ENCODE results near the gene POM121L12. TPM values are rescaled to one million over a fixed set of nuclear protein-coding genes. Genes with fewer than 3 reads are reported as not detected.

POM121L12 gene
- total RNA-seq, 1 experiment from 2014 or later = not detected

DNA sequence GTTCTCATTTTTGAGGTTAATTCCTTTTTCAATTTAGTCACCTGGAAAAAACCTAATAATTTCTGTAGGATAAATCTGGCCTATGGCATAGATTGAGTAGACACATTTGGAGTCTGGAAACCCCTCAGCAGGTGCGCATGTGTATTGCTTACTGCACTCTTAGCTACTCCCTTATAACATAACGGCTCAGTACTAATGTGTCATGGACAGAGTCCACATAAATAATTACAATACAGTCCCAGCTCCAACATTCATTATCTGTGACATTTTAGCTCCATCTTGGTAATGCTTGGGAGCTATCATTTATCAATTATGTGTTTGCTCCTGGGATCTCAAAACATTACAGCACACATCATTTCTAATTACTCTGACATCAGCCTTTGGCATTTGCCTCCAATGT, 33.2 kb downstream of the POM121L12 start:
- DNase-seq = no peak
- ChIA-PET POLR2A (ENCODE audit: unreplicated experiment) (no interaction called here), CTCF (no interaction called here)
- peaks cover 7% of the 10 kb centered on the region; the same call in 1 of the 2 replicates for H3K27me3 ChIP-seq (ENCODE audit: insufficient read depth, low read depth)
- intact Hi-C loops (cut with micrococcal nuclease; ENCODE audit: unreplicated experiment) = no loop called here
- BruUV-seq (replicated peaks) = no TSS peak
- no peak overlapping the region for H3K4me3 ChIP-seq
- no peaks in the 10 kb centered on the region for H4K20me1 ChIP-seq (ENCODE audit: insufficient read depth)
- H3K36me3 ChIP-seq (ENCODE audit: low read depth) = no peaks in the 10 kb centered on the region
- no peak overlapping the region for H2AFZ ChIP-seq
- no peaks in the 10 kb centered on the region for H3F3A ChIP-seq (ENCODE audit: insufficient read depth, low read depth)
- TF ChIP-seq, protein P1, sequence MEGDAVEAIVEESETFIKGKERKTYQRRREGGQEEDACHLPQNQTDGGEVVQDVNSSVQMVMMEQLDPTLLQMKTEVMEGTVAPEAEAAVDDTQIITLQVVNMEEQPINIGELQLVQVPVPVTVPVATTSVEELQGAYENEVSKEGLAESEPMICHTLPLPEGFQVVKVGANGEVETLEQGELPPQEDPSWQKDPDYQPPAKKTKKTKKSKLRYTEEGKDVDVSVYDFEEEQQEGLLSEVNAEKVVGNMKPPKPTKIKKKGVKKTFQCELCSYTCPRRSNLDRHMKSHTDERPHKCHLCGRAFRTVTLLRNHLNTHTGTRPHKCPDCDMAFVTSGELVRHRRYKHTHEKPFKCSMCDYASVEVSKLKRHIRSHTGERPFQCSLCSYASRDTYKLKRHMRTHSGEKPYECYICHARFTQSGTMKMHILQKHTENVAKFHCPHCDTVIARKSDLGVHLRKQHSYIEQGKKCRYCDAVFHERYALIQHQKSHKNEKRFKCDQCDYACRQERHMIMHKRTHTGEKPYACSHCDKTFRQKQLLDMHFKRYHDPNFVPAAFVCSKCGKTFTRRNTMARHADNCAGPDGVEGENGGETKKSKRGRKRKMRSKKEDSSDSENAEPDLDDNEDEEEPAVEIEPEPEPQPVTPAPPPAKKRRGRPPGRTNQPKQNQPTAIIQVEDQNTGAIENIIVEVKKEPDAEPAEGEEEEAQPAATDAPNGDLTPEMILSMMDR (conservative IDR thresholded peaks at IDR 0.05) = no peak
- TF ChIP-seq EZH2 (IDR thresholded peaks at IDR 0.05; ENCODE audit: low read depth) = no peak
- no peaks in the 10 kb centered on the region for H3K9me3 ChIP-seq (ENCODE audit: insufficient read depth, low read depth)
- H3K27ac ChIP-seq = no peak overlapping the region
- H3K9me2 ChIP-seq (ENCODE audit: insufficient read depth) = no peaks in the 10 kb centered on the region; the same call in 1 of the 2 replicates
- H3K79me2 ChIP-seq (ENCODE audit: low read depth) = no peaks in the 10 kb centered on the region
- H3K4me1 ChIP-seq (replicated peaks; ENCODE audit: insufficient read depth) = no peaks in the 10 kb centered on the region
- H3K4me2 ChIP-seq = no peak overlapping the region

DNA sequence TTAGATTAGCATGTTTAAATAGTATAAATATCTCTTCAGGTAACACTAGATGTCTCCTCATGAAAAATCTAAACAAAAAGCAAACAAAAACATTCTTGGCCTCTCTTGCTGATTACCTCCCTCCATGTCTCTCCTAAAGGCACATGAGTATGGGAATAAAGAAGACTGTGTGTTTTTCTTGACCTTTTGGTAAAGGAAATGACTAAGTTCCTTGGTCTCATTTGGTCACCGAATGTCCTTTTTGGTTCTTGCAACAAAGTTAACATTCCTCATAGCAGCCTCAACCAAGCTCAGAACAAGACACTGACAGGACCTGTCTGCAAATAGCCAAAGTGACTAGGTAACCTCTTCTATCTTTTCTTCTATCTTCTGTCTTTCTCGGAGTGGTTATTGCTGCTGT, 35.5 kb downstream of the POM121L12 start:
- intact Hi-C loops (cut with micrococcal nuclease; ENCODE audit: unreplicated experiment) = no loop called here
- H2AFZ ChIP-seq = no peak overlapping the region
- no peak for TF ChIP-seq EZH2 (IDR thresholded peaks at IDR 0.05; ENCODE audit: low read depth)
- TF ChIP-seq, protein P1 (conservative IDR thresholded peaks at IDR 0.05) = no peak
- H3K9me2 ChIP-seq (ENCODE audit: insufficient read depth) = no peaks in the 10 kb centered on the region; the same call in 1 of the 2 replicates
- H3K4me3 ChIP-seq = no peak overlapping the region
- no peak overlapping the region for H3K4me2 ChIP-seq
- H3K27me3 ChIP-seq (ENCODE audit: insufficient read depth, low read depth) = peaks cover 7% of the 10 kb centered on the region; the same call in 1 of the 2 replicates
- no peaks in the 10 kb centered on the region for H3F3A ChIP-seq (ENCODE audit: insufficient read depth, low read depth)
- no peaks in the 10 kb centered on the region for H3K9me3 ChIP-seq (ENCODE audit: insufficient read depth, low read depth)
- CTCF ChIA-PET = no interaction called here
- no peaks in the 10 kb centered on the region for H3K4me1 ChIP-seq (replicated peaks; ENCODE audit: insufficient read depth)
- no peak for DNase-seq
- H3K27ac ChIP-seq = no peak overlapping the region
- H3K79me2 ChIP-seq (ENCODE audit: low read depth) = no peaks in the 10 kb centered on the region
- no peaks in the 10 kb centered on the region for H3K36me3 ChIP-seq (ENCODE audit: low read depth)
- POLR2A ChIA-PET (ENCODE audit: unreplicated experiment) = no interaction called here
- H4K20me1 ChIP-seq (ENCODE audit: insufficient read depth) = no peaks in the 10 kb centered on the region
- no TSS peak for BruUV-seq (replicated peaks)

Measured in PC-9 (cell line).